ENCODE data around the gene AMN. TPM values are rescaled to one million over a fixed set of nuclear protein-coding genes. Genes with fewer than 3 reads are reported as not detected.

AMN gene
- total and polyA plus RNA-seq, 8 donors, result 1.3 to 781 (median 13.8) TPM

DNA sequence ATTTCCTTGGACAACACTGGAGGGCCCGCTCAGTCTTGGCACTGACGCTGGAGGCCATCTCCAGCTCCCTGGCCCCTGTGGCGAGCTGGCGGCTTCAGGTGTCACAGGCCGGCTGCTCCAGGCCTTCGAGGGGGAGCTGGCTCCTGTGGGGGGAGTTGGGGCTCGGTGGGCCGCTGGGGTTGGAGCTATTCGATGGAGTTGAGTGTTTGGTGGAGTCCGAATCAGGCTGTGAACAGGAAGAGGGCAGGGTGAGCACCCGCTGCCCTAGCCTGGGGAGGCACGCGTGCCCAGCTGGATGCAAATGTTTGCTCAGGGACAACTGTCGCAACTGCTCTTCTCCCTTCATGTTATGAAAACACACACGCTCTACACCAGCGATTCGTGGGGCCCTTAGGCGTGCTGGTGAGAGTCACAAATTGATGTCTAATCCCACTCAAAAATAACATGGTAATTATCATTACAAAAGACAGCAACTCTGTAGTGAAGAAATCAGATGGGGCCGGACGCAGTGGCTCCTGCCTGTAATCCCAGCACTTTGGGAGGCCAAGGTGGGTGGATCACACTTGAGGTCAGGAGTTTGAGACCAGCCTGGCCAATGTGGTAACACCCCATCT is 11.3 kb downstream of the AMN start:
- peaks cover 7 to 26% (median 23%) of the 10 kb centered on the region in 3 donors for H3K27me3 ChIP-seq
- no peak for TF ChIP-seq POLR2AphosphoS5 (IDR thresholded peaks at IDR 0.05)
- no peak for TF ChIP-seq EP300 (IDR thresholded peaks at IDR 0.05)
- no peak for TF ChIP-seq POLR2A (IDR thresholded peaks at IDR 0.05)
- TF ChIP-seq, protein P1, sequence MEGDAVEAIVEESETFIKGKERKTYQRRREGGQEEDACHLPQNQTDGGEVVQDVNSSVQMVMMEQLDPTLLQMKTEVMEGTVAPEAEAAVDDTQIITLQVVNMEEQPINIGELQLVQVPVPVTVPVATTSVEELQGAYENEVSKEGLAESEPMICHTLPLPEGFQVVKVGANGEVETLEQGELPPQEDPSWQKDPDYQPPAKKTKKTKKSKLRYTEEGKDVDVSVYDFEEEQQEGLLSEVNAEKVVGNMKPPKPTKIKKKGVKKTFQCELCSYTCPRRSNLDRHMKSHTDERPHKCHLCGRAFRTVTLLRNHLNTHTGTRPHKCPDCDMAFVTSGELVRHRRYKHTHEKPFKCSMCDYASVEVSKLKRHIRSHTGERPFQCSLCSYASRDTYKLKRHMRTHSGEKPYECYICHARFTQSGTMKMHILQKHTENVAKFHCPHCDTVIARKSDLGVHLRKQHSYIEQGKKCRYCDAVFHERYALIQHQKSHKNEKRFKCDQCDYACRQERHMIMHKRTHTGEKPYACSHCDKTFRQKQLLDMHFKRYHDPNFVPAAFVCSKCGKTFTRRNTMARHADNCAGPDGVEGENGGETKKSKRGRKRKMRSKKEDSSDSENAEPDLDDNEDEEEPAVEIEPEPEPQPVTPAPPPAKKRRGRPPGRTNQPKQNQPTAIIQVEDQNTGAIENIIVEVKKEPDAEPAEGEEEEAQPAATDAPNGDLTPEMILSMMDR (IDR thresholded peaks at IDR 0.05), result no peak
- peaks cover 19 to 27% (median 25%) of the 10 kb centered on the region in 4 donors for H3K4me1 ChIP-seq
- peaks cover 19 to 64% (median 55%) of the 10 kb centered on the region in 4 donors for H3K36me3 ChIP-seq
- no peak for DNase-seq
- no peaks in the 10 kb centered on the region for H3K9me3 ChIP-seq
- WGBS, 5 donors, result 92 to 96% (median 94%) methylated on average over 20 of the region's 20 CpGs
- H3K4me3 ChIP-seq, result no peak overlapping the region
- H3K27ac ChIP-seq, result no peak overlapping the region
- intact Hi-C loops (cut with DNase I; ENCODE audit: low total_unique reads), result no loop called here

DNA sequence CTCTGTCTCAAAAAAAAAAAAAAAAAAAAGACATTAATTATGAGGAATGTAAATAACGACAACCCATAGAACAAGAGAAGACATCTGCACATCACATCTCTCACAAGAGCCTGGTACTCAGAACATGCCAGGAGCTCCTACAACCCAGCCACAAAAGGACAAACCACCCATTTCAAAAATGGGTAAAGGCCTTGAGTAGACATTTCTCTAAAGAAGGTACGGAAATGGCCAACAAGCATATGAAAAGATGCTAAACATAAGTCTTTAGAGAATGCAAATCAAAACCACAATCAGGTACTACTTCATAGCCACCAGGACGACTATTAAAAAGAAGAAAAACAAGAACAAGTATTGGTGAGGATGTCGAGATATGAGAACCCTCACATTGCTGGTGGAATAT is 13.3 kb downstream of the AMN start:
- WGBS, 5 donors, result 88 to 93% (median 91%) methylated on average over 4 of the region's 4 CpGs
- no peak overlapping the region for H3K27ac ChIP-seq
- H3K27me3 ChIP-seq, result peaks cover 0 to 5% (median 2%) of the 10 kb centered on the region in 3 donors
- no peak overlapping the region for H3K4me3 ChIP-seq
- DNase-seq, result no peak
- TF ChIP-seq, protein P1 (IDR thresholded peaks at IDR 0.05), result no peak
- no peaks in the 10 kb centered on the region for H3K9me3 ChIP-seq
- H3K36me3 ChIP-seq, result peaks cover 28 to 84% (median 72%) of the 10 kb centered on the region in 4 donors
- intact Hi-C loops (cut with DNase I; ENCODE audit: low total_unique reads), result no loop called here
- peaks cover 3 to 17% (median 14%) of the 10 kb centered on the region in 4 donors for H3K4me1 ChIP-seq

DNA sequence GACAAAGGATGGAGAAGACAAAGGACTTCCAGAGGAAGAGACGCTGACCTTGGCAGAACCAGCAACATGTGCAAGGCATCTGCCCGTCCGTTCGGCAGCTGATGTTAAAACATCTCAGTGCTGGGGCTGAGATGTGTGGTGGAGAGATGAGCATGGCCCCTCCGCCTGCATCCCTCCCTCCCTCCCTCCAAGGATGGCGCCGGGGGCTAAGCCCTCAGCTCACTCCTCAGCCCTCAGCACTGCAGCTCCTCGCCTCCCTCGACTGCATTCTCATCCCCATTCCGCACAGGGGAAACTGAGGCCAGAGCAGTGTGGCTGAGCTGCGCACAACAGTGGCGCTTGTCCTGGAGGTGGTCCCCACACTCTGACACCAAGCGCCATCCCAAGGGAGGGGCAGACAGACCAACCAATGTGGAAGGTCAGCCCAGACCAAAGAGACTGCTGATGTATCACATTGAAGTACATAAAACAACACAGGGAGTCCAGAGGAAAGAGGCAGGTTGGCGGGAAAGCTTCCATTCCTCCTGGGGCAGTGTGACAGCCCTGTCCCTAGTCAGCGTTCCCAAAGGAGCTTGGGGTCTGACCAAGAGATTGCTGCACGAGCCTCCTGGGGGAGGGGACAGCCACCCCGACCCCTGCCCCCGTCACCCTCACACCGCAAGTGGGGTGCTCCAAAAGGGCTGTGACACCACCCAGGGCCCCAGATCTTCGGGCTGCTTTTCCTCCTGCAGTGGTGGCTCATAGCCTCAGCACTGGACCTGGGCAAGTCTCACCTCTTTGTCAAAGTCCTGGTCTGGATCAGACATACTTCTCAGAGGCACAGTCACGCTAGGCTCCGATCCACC is 15.1 kb downstream of the AMN start:
- H3K4me1 ChIP-seq, result peaks cover 7 to 22% (median 14%) of the 10 kb centered on the region in 4 donors
- peaks cover 43 to 90% (median 83%) of the 10 kb centered on the region in 4 donors for H3K36me3 ChIP-seq
- 93 to 95% (median 94%) methylated on average over 17 to 22 of the region's 22 CpGs for WGBS, 5 donors
- H3K27ac ChIP-seq, result no peak overlapping the region
- no peak for DNase-seq
- TF ChIP-seq, protein P1 (IDR thresholded peaks at IDR 0.05), result no peak
- TF ChIP-seq EP300 (IDR thresholded peaks at IDR 0.05), result no peak
- no peak for TF ChIP-seq POLR2A (IDR thresholded peaks at IDR 0.05)
- no peak for TF ChIP-seq POLR2AphosphoS5 (IDR thresholded peaks at IDR 0.05)
- H3K27me3 ChIP-seq, result no peaks in the 10 kb centered on the region
- intact Hi-C loops (cut with DNase I; ENCODE audit: low total_unique reads), result no loop called here
- H3K9me3 ChIP-seq, result no peaks in the 10 kb centered on the region
- H3K4me3 ChIP-seq, result no peak overlapping the region

DNA sequence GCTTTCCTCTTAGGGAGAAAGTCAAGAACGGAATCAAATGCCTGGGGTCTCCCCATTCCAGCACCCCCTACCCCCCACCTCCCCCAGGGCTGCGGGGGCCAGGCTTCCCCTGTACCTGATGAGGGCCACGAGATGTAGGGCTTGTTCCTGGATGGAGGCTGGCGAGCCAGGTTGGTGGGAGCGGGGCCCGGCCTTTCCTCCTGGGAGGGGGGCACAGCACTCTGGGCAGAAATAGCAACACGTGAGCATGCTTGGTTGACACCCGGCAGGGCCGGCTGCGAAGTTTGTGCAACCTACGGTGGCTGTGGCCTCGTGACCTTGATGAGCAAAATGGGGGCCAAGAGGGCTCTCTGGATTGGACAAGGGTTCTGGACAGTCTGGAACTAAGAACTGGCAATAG is 15.7 kb downstream of the AMN start:
- Histone ChIP-seq H3K27ac (no peak overlapping the region), H3K4me3 (no peak overlapping the region), H3K36me3 (peaks cover 50 to 90% (median 83%) of the 10 kb centered on the region in 4 donors), H3K27me3 (no peaks in the 10 kb centered on the region), H3K9me3 (no peaks in the 10 kb centered on the region), H3K4me1 (peaks cover 7 to 22% (median 14%) of the 10 kb centered on the region in 4 donors)
- DNase-seq, result no peak
- TF ChIP-seq POLR2AphosphoS5 (IDR thresholded peaks at IDR 0.05) (no peak), POLR2A (IDR thresholded peaks at IDR 0.05) (no peak), EP300 (IDR thresholded peaks at IDR 0.05) (no peak)
- TF ChIP-seq, protein P1 (IDR thresholded peaks at IDR 0.05), result no peak
- intact Hi-C loops (cut with DNase I; ENCODE audit: low total_unique reads), result no loop called here
- 93 to 98% (median 97%) methylated on average over 11 to 12 of the region's 12 CpGs for WGBS, 5 donors
